ENCODE data around the gene AQP1.

Gene AQP1

GRCh38 chr7:30935569-30935877 lies 23.9 kb downstream of the AQP1 start:
- TF ChIP-seq, protein P1, sequence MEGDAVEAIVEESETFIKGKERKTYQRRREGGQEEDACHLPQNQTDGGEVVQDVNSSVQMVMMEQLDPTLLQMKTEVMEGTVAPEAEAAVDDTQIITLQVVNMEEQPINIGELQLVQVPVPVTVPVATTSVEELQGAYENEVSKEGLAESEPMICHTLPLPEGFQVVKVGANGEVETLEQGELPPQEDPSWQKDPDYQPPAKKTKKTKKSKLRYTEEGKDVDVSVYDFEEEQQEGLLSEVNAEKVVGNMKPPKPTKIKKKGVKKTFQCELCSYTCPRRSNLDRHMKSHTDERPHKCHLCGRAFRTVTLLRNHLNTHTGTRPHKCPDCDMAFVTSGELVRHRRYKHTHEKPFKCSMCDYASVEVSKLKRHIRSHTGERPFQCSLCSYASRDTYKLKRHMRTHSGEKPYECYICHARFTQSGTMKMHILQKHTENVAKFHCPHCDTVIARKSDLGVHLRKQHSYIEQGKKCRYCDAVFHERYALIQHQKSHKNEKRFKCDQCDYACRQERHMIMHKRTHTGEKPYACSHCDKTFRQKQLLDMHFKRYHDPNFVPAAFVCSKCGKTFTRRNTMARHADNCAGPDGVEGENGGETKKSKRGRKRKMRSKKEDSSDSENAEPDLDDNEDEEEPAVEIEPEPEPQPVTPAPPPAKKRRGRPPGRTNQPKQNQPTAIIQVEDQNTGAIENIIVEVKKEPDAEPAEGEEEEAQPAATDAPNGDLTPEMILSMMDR (IDR thresholded peaks at IDR 0.05; ENCODE audit: extremely low read depth, insufficient read depth, missing control alignments): no peak
- no peak for DNase-seq (ENCODE audit: low spot score)
- in situ Hi-C loops (cut with MboI; ENCODE audit: low pct_unique_long_range_greater_than_20kb, low sequenced_read_pairs, unreplicated experiment): no loop called here

DNA sequence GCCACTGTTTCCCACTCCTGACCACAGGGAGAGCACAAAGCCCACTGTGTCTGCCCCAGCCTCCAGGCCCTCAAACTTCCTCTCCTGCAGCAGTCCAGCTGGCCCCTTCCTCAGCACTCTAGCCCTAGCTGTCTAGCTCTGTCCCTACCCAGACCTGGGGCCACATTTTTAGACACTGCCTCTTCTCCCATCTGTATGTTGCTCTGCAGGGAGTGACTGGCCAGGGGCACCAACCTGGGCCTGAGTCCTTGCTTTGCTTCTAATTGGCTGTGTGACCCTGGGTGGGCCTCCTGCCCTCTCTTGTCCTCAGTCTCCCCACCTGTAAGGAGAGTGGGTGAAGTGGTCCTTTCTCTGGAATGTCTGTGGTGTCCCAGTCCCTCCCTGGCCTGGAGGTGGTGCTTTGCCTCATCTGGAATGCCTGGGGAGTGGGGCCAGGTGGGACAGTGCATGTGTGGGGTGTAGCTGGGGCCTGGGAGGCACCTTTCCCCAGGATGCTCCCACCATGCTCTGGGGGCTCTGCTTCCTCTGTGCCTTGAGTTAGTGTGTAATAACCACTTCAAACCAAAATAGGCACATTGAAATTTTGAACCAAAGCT lies 25.1 kb downstream of the AQP1 start:
- DNase-seq (ENCODE audit: low spot score): no peak
- TF ChIP-seq, protein P1 (IDR thresholded peaks at IDR 0.05; ENCODE audit: extremely low read depth, insufficient read depth, missing control alignments): no peak
- in situ Hi-C loops (cut with MboI; ENCODE audit: low pct_unique_long_range_greater_than_20kb, low sequenced_read_pairs, unreplicated experiment): no loop called here

- TF ChIP-seq, protein P1 (IDR thresholded peaks at IDR 0.05; ENCODE audit: extremely low read depth, insufficient read depth, missing control alignments): no peak
- in situ Hi-C loops (cut with MboI; ENCODE audit: low pct_unique_long_range_greater_than_20kb, low sequenced_read_pairs, unreplicated experiment): no loop called here
- DNase-seq (ENCODE audit: low spot score): no peak
Measured at GRCh38 chr7:30937416-30937815, 25.8 kb downstream of the AQP1 start.

- TF ChIP-seq, protein P1 (IDR thresholded peaks at IDR 0.05; ENCODE audit: extremely low read depth, insufficient read depth, missing control alignments): peak; percentile 99
- peak; percentile 80 for DNase-seq (ENCODE audit: low spot score)
- in situ Hi-C loops (cut with MboI; ENCODE audit: low pct_unique_long_range_greater_than_20kb, low sequenced_read_pairs, unreplicated experiment): no loop called here
Measured at GRCh38 chr7:30938435-30939316, 27.0 kb downstream of the AQP1 start.

GRCh38 chr7:30941582-30942323 lies 30.1 kb downstream of the AQP1 start:
- DNase-seq (ENCODE audit: low spot score): no peak
- TF ChIP-seq, protein P1 (IDR thresholded peaks at IDR 0.05; ENCODE audit: extremely low read depth, insufficient read depth, missing control alignments): no peak
- in situ Hi-C loops (cut with MboI; ENCODE audit: low pct_unique_long_range_greater_than_20kb, low sequenced_read_pairs, unreplicated experiment): no loop called here

GRCh38 chr7:30950197-30950596 lies 38.5 kb downstream of the AQP1 start:
- DNase-seq (ENCODE audit: low spot score): no peak
- TF ChIP-seq, protein P1 (IDR thresholded peaks at IDR 0.05; ENCODE audit: extremely low read depth, insufficient read depth, missing control alignments): no peak
- in situ Hi-C loops (cut with MboI; ENCODE audit: low pct_unique_long_range_greater_than_20kb, low sequenced_read_pairs, unreplicated experiment): no loop called here

Measured in GM13977 (cell line).